HG03565 (cell line): ENCODE results near the gene ANKRD44.

Experiments used
- ATAC-seq: cut with Tn5 transposase; IDR thresholded peaks from one replicate; pipeline ENCODE4 v1.9.1; 2021; ENCODE audit warnings: mild to moderate bottlenecking, moderate library complexity; ENCODE audit not compliant: unreplicated experiment

The ANKRD44 gene

GRCh38 chr2:197126630-197127352 lies 183.8 kb downstream of the ANKRD44 start:
- ATAC-seq: no peak

- ATAC-seq: no peak
Measured at GRCh38 chr2:197124639-197125390, 185.8 kb downstream of the ANKRD44 start.

GRCh38 chr2:197122821-197123220 lies 187.8 kb downstream of the ANKRD44 start:
- ATAC-seq: no peak

GRCh38 chr2:197121756-197122385 lies 188.7 kb downstream of the ANKRD44 start:
- no peak for ATAC-seq

GRCh38 chr2:197121255-197121654 lies 189.3 kb downstream of the ANKRD44 start:
- ATAC-seq: no peak

- ATAC-seq: no peak
Measured at GRCh38 chr2:197116306-197116879, 194.2 kb downstream of the ANKRD44 start.

GRCh38 chr2:197115325-197115724 lies 195.3 kb downstream of the ANKRD44 start:
- no peak for ATAC-seq

- ATAC-seq: no peak
Measured at GRCh38 chr2:197113275-197113711, 197.3 kb downstream of the ANKRD44 start.

GRCh38 chr2:197109326-197109725 lies 201.3 kb downstream of the ANKRD44 start:
- ATAC-seq: no peak

GRCh38 chr2:197108758-197109157 lies 201.8 kb downstream of the ANKRD44 start:
- ATAC-seq: no peak

- no peak for ATAC-seq
Measured at GRCh38 chr2:197107291-197108269, 203.0 kb downstream of the ANKRD44 start.

- ATAC-seq: no peak
Measured at GRCh38 chr2:197103363-197103762, 207.2 kb downstream of the ANKRD44 start.

- ATAC-seq: no peak
Measured at GRCh38 chr2:197102231-197102630, 208.3 kb downstream of the ANKRD44 start.

- no peak for ATAC-seq
Measured at GRCh38 chr2:197101519-197101918, 209.1 kb downstream of the ANKRD44 start.

- ATAC-seq: no peak
Measured at GRCh38 chr2:197097578-197098366, 212.8 kb downstream of the ANKRD44 start.

GRCh38 chr2:197096649-197097048 lies 213.9 kb downstream of the ANKRD44 start:
- ATAC-seq: no peak

- ATAC-seq: no peak
Measured at GRCh38 chr2:197092431-197092830, 218.1 kb downstream of the ANKRD44 start.

GRCh38 chr2:197090742-197091367 lies 219.7 kb downstream of the ANKRD44 start:
- no peak for ATAC-seq

GRCh38 chr2:197089655-197090054 lies 220.9 kb downstream of the ANKRD44 start:
- no peak for ATAC-seq
